Neural cell (in vitro differentiated cells): ENCODE data around the gene TRPC4AP. TPM values are rescaled to one million over a fixed set of nuclear protein-coding genes. Genes with fewer than 3 reads are reported as not detected.

Experiments used
- H2AFZ ChIP-seq: fragments of 200-600, 300-800 bp; sonication (generic), shearing (Covaris generic); 2 replicates; pipeline ENCODE4 v1.6.0; 2014; ENCODE audit warnings: low read depth, mild to moderate bottlenecking, antibody characterized with exemption, low read length, moderate library complexity
- H3F3A ChIP-seq: fragments of 200-600 bp; shearing (Covaris generic); 2 replicates; pipeline ENCODE4 v1.6.1; 2016; ENCODE audit warnings: mild to moderate bottlenecking, moderate library complexity, mixed read lengths, antibody characterized with exemption, low read length; ENCODE audit not compliant: insufficient read depth, poor library complexity, severe bottlenecking
- H3K27ac ChIP-seq: fragments of 200-600, 300-800 bp; sonication (generic), shearing (Covaris generic); 2 replicates; pipeline ENCODE4 v1.5.1; 2014; ENCODE audit warnings: mild to moderate bottlenecking, low read length, moderate library complexity
- H3K27me3 ChIP-seq: fragments of 300-800, 200-600 bp; sonication (generic), shearing (Covaris generic); 2 replicates; pipeline ENCODE4 v1.6.0; 2014; ENCODE audit warnings: mild to moderate bottlenecking, low read depth, low read length, moderate library complexity; ENCODE audit not compliant: insufficient read depth
- H3K36me3 ChIP-seq: fragments of 300-800, 200-600 bp; sonication (generic), shearing (Covaris generic); 2 replicates; pipeline ENCODE4 v1.5.1; 2014; ENCODE audit warnings: mild to moderate bottlenecking, antibody characterized with exemption, low read length, moderate library complexity; ENCODE audit not compliant: insufficient read depth
- H3K4me2 ChIP-seq: fragments of 300-800, 200-600 bp; sonication (generic), shearing (Covaris generic); 2 replicates; pipeline ENCODE4 v1.6.0; 2014; ENCODE audit warnings: mild to moderate bottlenecking, low read length
- H3K4me3 ChIP-seq: fragments of 300-800, 200-600 bp; sonication (generic), shearing (Covaris generic); 2 replicates; pipeline ENCODE4 v1.5.1; 2014; ENCODE audit warnings: mild to moderate bottlenecking, low read length, moderate library complexity
- H3K79me2 ChIP-seq: fragments of 200-600 bp; shearing (Covaris generic); replicated peaks from 2 replicates; pipeline ENCODE4 v1.6.0; 2014; ENCODE audit warnings: mild to moderate bottlenecking, low read length, moderate library complexity; ENCODE audit not compliant: insufficient read depth
- H3K9ac ChIP-seq: fragments of 300-800, 200-600 bp; sonication (generic), shearing (Covaris generic); 2 replicates; pipeline ENCODE4 v1.6.1; 2016; ENCODE audit warnings: mild to moderate bottlenecking, low read length, mixed read lengths
- H3K9me2 ChIP-seq: fragments of 200-600 bp; shearing (Covaris generic); 2 replicates; pipeline ENCODE4 v1.6.1; 2016; ENCODE audit warnings: mild to moderate bottlenecking, low read length, mixed read lengths; ENCODE audit not compliant: insufficient read depth
- H3K9me3 ChIP-seq: fragments of 200-600, 300-800 bp; sonication (generic), shearing (Covaris generic); 2 replicates; pipeline ENCODE4 v1.6.1; 2016; ENCODE audit warnings: mild to moderate bottlenecking, mixed run types, low read length, moderate library complexity, mixed read lengths
- H4K20me1 ChIP-seq: fragments of 200-600 bp; shearing (Covaris generic); 2 replicates; pipeline ENCODE4 v1.6.1; 2016; ENCODE audit warnings: mild to moderate bottlenecking, mixed run types; ENCODE audit not compliant: insufficient read depth
- EP300 ChIP-seq: fragments of 450-650 bp; conservative IDR thresholded peaks from 2 replicates; pipeline ENCODE4 v1.6.1; 2014; ENCODE audit warnings: antibody characterized with exemption, mild to moderate bottlenecking, moderate library complexity; ENCODE audit not compliant: poor library complexity, severe bottlenecking
- EZH2 ChIP-seq: fragments of 200-600, 300-800 bp; shearing (Covaris generic), sonication (generic); IDR thresholded peaks from 2 replicates; pipeline ENCODE4 v1.6.1; 2014; ENCODE audit warnings: antibody characterized with exemption, low read length, borderline replicate concordance, mild to moderate bottlenecking; ENCODE audit not compliant: insufficient read depth, poor library complexity, severe bottlenecking
- MXI1 ChIP-seq: fragments of 450-650 bp; conservative IDR thresholded peaks from 2 replicates; pipeline ENCODE4 v1.6.1; 2014; ENCODE audit warnings: antibody characterized with exemption, mild to moderate bottlenecking; ENCODE audit not compliant: poor library complexity, severe bottlenecking
- POLR2AphosphoS5 ChIP-seq: IDR thresholded peaks from 2 replicates; pipeline ENCODE4 v1.6.1; 2012
- RAD21 ChIP-seq: fragments of 450-650 bp; conservative IDR thresholded peaks from 2 replicates; pipeline ENCODE4 v1.6.1; 2014; ENCODE audit warnings: antibody characterized with exemption, mild to moderate bottlenecking, moderate library complexity
- SMC3 ChIP-seq: fragments of 450-650 bp; conservative IDR thresholded peaks from 2 replicates; pipeline ENCODE4 v1.6.1; 2014; ENCODE audit warnings: antibody characterized with exemption, mild to moderate bottlenecking, moderate library complexity; ENCODE audit not compliant: poor library complexity
- TAF1 ChIP-seq: IDR thresholded peaks from 2 replicates; pipeline ENCODE4 v1.6.1; 2012; ENCODE audit warnings: low read depth
- polyA plus RNA-seq: library from polyadenylated mRNA; depleted of rRNA; stranded (reverse); fragments of >200 nt; gene quantifications from 2 replicates; pipeline ENCODE4 v1.2.3, GENCODE V29; 2014
- TF ChIP-seq, protein P1 (sequence below): IDR thresholded peaks from 2 replicates; pipeline ENCODE4 v1.6.1; 2012; ENCODE audit warnings: borderline replicate concordance
- TF ChIP-seq, protein P2 (sequence below): fragments of 450-650 bp; IDR thresholded peaks from 2 replicates; pipeline ENCODE4 v1.5.1; 2014; ENCODE audit warnings: antibody characterized with exemption, mild to moderate bottlenecking, moderate library complexity; ENCODE audit not compliant: poor library complexity, severe bottlenecking

Gene TRPC4AP
- polyA plus RNA-seq, 1 donor from 2014 or later = 85.9 TPM

DNA sequence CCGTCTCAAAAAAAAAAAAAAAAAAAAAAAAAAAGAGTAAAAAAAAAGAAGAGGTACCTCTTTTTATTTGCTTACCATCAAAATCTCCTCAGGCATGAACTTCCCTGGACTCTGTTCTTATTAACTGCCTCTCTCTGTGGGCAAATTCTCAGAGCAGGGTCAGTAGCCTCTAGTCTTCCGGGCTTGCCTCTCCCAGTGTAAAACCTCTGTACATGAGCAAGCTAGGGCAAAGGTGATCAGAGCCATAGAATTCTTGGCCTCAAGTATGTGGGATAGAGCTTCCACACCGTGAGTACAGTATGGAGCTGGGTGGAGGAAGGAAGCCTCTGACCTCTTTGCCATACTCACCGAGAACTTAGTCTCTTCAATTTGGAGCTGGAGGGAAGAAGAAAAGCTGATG is 58.5 kb downstream of the TRPC4AP start:
- Histone ChIP-seq H2AFZ (no peak overlapping the region), H3K27ac (no peak overlapping the region), H3K79me2 (no peaks in the 10 kb centered on the region), H3K9ac (no peak overlapping the region), H3K4me2 (no peak overlapping the region), H3K36me3 (peaks cover 17% of the 10 kb centered on the region), H3K9me2 (no peaks in the 10 kb centered on the region), H3F3A (peaks cover 3% of the 10 kb centered on the region), H3K9me3 (no peaks in the 10 kb centered on the region), H3K27me3 (no peaks in the 10 kb centered on the region), H4K20me1 (no peaks in the 10 kb centered on the region), H3K4me3 (no peak overlapping the region)
- TF ChIP-seq POLR2AphosphoS5 (no peak), TAF1 (no peak), EP300 (no peak), RAD21 (no peak), SMC3 (no peak), MXI1 (no peak), EZH2 (no peak)
- TF ChIP-seq, protein P1, sequence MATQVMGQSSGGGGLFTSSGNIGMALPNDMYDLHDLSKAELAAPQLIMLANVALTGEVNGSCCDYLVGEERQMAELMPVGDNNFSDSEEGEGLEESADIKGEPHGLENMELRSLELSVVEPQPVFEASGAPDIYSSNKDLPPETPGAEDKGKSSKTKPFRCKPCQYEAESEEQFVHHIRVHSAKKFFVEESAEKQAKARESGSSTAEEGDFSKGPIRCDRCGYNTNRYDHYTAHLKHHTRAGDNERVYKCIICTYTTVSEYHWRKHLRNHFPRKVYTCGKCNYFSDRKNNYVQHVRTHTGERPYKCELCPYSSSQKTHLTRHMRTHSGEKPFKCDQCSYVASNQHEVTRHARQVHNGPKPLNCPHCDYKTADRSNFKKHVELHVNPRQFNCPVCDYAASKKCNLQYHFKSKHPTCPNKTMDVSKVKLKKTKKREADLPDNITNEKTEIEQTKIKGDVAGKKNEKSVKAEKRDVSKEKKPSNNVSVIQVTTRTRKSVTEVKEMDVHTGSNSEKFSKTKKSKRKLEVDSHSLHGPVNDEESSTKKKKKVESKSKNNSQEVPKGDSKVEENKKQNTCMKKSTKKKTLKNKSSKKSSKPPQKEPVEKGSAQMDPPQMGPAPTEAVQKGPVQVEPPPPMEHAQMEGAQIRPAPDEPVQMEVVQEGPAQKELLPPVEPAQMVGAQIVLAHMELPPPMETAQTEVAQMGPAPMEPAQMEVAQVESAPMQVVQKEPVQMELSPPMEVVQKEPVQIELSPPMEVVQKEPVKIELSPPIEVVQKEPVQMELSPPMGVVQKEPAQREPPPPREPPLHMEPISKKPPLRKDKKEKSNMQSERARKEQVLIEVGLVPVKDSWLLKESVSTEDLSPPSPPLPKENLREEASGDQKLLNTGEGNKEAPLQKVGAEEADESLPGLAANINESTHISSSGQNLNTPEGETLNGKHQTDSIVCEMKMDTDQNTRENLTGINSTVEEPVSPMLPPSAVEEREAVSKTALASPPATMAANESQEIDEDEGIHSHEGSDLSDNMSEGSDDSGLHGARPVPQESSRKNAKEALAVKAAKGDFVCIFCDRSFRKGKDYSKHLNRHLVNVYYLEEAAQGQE = no peak
- TF ChIP-seq, protein P2, sequence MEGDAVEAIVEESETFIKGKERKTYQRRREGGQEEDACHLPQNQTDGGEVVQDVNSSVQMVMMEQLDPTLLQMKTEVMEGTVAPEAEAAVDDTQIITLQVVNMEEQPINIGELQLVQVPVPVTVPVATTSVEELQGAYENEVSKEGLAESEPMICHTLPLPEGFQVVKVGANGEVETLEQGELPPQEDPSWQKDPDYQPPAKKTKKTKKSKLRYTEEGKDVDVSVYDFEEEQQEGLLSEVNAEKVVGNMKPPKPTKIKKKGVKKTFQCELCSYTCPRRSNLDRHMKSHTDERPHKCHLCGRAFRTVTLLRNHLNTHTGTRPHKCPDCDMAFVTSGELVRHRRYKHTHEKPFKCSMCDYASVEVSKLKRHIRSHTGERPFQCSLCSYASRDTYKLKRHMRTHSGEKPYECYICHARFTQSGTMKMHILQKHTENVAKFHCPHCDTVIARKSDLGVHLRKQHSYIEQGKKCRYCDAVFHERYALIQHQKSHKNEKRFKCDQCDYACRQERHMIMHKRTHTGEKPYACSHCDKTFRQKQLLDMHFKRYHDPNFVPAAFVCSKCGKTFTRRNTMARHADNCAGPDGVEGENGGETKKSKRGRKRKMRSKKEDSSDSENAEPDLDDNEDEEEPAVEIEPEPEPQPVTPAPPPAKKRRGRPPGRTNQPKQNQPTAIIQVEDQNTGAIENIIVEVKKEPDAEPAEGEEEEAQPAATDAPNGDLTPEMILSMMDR = no peak

DNA sequence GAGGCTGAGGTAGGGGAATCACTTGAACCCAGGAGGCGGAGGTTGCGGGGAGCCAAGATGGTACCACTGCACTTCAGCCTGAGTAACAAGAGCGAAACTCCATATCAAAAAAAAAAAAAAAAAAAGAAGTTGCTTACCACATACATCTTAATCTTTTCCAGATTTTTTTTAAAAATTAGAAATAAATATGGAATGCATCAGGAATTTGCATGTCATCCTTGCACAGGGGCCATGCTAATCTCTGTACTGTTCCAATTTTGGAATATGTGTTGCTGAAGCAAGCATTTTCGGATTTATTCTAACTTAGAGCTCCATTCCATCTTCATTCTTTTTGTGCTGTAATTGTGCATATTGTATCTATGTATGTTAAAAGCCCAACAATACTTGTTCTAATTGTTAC is 62.5 kb downstream of the TRPC4AP start:
- Histone ChIP-seq H3K4me3 (no peak overlapping the region), H3F3A (no peaks in the 10 kb centered on the region), H3K27ac (no peak overlapping the region), H4K20me1 (no peaks in the 10 kb centered on the region), H3K79me2 (no peaks in the 10 kb centered on the region), H3K4me2 (no peak overlapping the region), H3K36me3 (peaks cover 20% of the 10 kb centered on the region), H3K27me3 (no peaks in the 10 kb centered on the region), H3K9me2 (no peaks in the 10 kb centered on the region), H3K9ac (no peak overlapping the region), H3K9me3 (no peaks in the 10 kb centered on the region), H2AFZ (no peak overlapping the region)
- TF ChIP-seq, protein P1 = no peak
- no peak for TF ChIP-seq MXI1
- no peak for TF ChIP-seq EP300
- TF ChIP-seq RAD21 = no peak
- TF ChIP-seq POLR2AphosphoS5 = no peak
- no peak for TF ChIP-seq SMC3
- no peak for TF ChIP-seq EZH2
- no peak for TF ChIP-seq TAF1
- TF ChIP-seq, protein P2 = no peak
